Measurements from ENCODE around the gene ZNF213.
A peak's percentile ranks its signal among the peaks of the same experiment; 100 is the strongest.
"Not testable (repeated sequence)": the region's sequence is repeated elsewhere in the genome, so short reads cannot be mapped to it uniquely, and the experiment has no call there.

ZNF213 gene

DNA sequence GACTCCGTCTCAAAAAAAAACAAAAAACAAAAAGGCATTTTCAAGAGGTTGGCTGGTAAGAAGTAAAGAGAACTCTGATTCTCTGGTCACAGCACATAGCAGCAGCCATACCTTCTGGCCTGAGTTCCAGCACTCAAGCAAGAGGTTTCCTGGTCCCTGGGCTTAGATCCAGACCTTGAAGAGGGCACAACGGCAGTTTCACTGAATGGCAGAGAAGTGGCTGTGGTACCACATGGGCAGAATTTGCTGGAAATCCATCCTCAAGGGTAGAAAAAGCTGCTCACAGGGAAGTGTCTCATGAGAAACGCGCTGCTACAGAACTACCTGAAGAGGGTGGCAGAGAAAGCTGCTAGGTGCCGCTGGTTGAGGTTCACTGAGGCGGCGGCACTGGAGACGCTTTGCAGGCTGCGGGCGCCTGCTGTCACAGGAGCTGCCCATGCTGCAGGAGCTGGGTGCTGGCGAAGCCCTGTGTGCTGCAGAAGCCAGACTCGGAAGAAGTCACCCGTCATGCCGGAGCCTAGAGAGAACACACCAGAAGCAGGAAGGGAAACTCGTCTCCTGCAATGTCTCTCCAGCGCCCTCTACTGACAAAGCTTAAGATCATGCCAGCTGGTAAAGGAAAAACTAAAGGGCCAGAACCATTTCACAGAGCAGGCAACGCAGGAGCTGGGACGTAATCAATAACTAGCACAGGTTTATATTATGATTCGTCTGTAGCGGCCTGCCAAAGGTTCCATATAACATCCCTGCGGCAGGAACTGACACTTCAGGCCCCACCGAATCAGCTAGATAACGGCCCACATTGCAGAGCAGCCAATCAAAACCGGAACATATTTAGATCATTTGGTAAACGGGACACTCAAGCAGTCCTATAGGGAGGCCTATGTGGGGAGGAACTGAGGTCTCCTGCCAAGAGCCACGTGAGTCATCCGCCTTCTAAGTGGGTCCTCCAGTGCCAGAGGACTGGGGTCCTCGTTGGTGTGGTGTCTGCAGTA lies 5.4 kb upstream of the ZNF213 start:
- DNase-seq = peak; percentile 86

DNA sequence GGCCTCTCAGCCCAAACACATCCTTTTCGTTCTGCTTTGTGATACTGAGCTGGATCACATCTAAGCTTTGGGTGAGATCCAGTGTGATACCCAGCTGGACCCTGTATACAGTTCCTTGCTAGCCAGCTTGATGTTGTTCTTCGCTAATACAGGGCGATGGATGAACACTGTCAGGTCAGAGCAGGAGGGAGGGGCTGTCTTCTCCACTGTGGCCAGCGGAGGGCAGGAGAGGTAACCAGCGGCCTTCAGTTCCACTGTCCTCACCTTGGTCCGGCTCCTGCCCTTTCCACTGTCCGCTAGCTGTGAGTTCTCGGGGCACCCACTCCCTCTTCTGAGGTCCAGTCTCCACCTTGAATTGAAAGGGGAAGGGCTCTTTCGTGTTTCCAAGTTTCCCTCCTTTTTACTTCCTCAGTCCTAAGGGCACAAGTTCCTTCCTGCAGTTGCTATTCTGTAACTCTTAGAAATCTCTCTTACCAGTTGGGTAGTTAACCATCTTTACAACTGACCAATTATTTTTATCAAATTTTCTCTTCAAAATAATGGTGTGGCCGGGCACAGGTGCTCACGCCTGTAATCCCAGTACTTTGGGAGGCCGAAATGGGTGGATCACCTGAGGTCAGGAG lies 3.0 kb upstream of the ZNF213 start:
- DNase-seq = peak; percentile 21

DNA sequence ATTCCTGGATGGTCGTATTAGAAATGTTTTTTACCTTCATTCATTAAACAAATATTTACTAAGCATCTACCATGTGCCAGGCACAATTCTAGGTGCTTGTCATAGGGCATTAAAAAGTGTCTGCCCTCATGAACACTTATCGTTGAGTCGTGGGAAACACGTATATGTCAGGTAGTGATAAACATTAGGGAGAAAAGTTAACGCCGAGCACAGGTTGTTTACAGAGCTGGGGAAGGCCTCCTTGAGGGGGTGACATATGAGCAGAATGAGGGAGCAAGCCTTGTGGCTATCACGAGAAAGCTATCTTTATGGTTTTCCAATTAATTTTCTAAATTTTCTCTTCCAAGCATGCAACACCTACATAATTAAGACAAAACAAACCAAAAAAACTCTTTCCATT lies 985 bp upstream of the ZNF213 start:
- no peak for DNase-seq

DNA sequence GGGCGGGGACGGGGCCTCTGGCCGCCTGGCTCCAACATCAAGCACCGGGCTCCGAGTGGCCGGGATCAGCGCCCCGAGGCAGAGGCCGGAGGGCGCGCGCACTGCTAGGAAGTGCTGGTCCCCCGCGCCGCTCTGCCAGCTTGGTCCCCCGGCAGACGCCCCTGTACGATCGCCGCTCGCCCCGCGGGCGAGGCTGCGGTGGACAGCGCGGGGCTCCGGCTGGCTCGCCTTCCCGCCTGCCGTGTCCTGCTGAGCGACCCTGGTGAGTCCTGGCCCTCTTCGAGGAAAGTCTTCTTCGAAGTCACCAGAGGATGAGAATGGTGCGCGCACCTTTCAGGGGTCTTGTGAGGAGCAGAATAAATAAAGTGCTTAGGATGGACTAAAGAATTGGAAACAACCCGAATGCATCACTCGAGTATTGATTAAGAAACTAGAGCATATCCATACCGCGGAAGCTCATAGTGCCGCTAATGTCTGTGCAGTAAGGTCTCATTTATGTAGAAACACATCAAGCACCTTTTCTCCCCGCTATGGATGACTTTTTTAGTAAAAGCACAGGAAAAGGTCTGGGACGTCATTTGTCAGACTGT lies 392 bp downstream of the ZNF213 start:
- no peak for DNase-seq

DNA sequence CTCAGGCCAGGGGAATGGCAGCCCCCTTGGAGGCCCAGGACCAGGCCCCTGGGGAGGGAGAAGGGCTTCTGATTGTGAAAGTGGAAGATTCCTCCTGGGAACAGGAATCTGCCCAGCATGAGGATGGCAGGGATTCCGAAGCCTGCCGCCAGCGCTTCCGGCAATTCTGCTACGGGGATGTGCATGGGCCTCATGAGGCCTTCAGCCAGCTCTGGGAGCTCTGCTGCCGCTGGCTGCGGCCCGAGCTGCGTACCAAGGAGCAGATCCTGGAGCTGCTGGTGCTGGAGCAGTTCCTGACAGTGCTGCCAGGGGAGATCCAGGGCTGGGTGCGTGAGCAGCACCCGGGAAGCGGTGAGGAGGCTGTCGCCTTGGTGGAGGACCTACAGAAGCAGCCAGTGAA lies 2.4 kb downstream of the ZNF213 start:
- no peak for DNase-seq

DNA sequence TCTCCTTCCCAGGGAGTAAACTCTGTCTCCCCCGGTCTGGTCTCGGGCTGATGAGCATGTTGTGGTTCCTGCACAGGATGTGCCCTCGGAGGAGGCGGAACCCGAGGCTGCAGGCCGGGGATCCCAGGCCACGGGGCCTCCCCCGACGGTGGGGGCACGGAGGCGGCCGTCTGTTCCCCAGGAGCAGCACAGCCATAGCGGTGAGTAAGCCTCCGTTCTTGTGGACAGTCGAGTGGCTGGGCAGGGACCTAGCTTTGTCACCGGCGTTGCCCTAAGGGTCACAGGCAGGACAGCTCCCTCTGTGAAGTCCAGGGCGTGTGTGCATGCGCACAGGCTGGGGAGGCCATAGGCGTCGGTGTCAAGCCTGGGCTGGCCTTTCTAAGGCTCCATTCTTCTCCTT lies 3.5 kb downstream of the ZNF213 start:
- no peak for DNase-seq

DNA sequence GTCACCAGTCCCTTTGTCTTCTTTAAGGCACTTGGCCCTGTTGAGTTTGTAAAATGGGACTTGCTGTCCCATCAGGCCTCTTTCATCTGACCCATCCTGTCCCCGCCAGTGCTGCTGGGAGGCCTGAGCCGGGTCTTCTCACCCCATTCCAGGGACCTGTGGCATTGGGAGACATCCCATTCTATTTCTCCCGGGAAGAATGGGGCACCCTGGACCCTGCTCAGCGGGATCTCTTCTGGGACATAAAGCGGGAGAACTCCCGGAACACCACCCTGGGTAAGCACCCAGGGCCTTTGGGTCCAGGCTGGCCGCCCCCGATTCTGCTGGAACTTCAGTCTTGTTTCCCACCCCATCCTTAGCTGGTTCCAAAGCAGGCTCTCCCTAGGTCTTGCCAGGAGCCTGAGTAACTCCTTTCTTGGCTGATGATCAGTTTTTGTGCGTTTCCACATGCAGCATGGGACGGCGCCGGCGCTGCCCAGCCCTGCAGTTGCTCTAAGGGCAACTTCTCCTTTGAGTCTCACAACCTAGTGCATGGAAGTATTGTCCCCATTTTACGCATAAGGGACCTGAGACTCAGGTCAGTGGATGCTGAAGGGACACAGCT lies 4.1 kb downstream of the ZNF213 start:
- DNase-seq = no peak

DNA sequence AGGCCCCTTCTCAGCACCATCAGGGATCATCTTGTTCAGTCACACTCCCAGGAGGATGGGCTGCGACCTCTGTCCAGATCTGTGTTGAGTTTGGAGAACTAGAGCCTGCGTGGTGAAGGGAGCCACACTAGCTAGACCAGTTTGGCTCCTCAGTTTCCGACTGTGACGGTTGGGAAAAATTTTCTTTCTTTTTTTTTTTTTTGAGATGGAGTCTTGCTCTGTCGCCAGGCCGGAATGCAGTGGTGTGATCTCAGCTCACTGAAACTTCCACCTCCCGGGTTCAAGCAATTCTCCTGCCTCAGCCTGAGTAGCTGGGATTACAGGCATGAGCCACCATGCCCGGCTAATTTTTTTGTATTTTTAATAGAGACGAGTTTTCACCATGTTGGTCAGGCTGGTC lies 4.7 kb downstream of the ZNF213 start:
- not testable (repeated sequence) for DNase-seq

DNA sequence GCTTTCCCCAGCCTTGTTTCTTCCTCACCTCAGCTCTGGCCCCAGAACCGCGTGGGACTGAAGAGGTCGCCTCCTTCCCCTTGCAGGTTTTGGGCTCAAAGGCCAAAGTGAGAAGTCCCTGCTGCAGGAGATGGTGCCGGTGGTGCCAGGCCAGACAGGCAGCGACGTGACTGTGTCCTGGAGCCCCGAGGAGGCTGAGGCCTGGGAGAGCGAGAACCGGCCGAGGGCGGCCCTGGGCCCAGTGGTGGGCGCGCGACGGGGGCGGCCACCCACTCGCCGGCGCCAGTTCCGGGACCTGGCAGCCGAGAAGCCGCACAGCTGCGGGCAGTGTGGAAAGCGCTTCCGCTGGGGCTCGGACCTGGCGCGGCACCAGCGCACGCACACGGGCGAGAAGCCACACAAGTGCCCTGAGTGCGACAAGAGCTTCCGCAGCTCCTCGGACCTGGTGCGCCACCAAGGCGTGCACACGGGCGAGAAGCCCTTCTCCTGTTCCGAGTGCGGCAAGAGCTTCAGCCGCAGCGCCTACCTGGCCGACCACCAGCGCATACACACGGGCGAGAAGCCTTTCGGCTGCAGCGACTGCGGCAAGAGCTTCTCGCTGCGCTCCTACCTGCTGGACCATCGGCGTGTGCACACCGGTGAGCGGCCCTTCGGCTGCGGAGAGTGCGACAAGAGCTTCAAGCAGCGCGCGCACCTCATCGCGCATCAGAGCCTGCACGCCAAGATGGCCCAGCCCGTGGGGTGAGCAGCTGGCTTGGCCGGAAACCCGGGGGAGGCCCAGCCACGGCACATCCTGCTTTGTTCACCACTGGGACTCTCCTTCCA lies 6.0 kb downstream of the ZNF213 start:
- no peak for DNase-seq

DNA sequence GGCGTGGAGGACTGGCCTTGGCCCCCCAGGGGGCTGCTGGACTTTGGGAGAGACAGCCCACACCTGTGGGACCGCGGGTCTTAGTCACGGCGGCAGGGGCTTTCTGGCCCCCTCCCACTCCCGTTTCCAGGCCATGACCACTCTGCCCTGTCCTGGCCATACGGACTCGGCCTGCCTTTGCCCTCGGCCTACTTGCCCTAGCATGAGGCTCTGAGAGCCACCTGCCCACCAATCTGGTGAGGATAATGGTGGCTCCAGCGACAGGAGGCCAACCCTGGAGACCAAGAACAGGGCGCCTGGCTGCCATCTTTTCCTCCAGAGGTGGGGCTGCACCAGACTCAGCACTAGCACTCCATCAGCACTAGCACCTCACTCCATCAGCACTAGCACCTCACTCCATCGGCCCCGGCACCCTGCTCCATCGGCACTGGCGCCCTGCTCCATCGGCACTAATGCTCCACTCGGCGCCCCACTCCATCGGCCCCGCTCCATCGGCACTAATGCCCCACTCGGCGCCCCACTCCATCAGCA lies 7.0 kb downstream of the ZNF213 start:
- no peak for DNase-seq

DNA sequence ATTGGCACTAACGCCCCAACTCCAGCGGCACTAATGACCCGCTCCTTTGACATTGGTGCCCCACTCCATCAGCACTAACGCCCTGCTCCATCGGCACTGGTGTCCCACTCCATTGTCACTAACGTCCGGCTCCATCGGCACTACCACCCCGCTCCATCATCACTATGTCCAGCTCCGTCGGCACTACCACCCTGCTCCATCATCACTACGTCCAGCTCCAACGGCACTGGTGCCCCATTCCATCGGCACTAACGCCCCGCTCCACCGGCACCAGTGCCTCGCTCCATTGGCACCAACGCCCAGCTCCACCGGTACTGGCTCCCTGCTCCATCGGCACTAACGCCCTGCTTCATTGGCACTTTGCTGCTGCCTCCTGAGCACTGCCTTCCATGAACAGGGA lies 7.5 kb downstream of the ZNF213 start:
- no peak for DNase-seq

DNA sequence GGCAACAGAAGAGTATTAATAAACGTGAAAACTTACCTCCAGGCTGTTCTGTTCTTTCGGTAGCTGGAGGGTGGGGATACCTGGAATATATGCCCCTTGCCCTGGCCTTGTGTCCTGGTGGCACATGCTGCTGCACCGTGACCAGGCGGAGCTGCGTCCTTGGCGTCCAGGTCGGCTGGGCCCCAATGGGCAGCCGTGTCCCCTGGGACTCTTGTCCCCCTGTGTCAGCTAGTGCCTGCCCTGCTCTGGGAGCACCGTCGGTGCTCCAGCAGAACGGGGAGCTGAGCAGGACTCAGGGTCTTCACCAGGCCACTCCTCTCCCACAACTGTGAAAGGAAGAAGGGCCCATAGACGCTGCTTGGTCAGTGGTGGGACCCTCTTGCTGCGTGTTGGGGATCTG lies 7.9 kb downstream of the ZNF213 start:
- DNase-seq = no peak

DNA sequence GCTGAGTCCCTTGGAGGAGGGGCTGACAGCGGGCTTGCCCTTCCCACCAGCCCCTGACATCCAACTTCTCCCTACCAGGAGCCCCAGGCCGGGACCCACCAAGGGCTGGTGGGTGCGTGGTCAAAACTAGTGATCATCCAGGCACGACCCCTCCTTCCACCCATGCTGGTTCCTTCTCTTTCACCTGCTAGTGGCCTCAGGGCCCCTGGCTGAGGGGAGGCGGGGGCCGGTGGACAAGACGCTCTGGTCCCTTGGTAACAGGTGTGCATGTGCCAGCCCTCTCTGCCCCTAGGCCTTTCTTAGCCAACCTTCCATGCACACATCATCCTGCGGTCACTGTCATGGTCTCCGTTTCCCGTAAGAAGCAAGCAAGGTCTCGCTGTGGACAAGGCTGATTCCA lies 8.4 kb downstream of the ZNF213 start:
- no peak for DNase-seq

DNA sequence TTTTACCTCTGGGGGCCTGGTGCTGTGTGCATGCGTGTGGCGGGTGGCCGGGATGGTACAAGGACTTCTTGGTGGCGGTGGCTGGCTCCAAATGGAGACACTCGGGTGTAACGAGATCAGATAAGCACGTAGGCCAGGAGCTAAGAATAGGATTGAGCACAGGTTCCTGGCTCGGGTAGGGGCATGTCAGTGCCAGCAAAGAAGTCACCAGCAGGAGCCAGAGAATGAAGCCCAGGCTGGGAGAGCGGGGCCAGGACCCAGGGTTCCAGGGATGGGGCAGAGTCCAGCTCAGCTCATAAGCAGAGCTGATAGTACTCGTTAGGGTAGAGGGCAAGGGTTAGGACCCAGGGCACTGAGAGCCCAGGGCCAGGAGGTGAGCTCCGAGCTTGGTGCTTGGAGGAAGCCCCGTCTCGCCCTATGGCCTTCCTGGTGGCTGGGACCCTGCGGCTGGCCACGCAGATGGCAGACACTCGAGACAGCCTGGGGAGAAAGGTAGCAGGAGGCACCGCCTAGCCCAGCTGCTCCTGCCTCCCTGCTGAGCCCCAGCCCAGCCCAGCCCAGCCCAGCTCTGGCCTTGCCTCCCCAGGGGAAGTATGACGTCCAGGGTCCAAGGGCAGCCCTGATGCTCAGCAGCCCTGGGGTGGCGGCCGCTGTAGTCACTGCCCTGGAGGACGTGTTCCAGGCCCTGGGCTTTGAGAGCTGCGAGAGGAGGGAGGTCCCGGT lies 8.9 kb downstream of the ZNF213 start:
- DNase-seq = no peak

DNA sequence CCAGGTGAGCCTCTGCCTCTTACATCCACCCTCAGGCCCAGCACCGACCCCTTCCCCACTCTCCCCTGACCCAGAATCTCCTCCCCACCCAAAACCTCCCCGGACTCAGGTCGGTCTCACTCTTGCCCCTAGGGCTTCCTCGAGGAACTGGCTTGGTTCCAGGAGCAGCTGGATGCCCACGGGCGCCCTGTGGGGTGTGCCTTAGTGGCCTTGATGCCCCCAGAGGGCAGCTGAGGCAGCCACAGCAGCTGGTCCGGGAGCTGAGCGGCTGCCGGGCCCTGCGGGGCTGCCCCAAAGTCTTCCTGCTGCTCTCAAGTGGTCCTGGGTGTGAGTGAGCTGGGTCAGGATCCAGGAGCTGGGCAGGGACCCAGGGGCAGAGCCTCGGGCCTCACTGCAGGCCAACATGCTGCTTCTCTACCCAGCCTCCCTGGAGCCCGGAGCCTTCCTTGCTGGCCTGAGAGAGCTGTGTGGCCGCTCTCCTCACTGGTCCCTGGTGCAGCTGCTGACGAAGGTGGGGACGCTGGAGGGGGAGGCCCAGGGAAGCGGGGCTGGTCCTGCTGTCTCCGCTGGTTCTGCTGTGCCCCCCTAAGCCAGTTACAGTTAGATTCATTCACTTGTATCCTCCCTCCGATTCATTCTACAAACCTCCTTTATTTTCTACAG lies 9.6 kb downstream of the ZNF213 start:
- DNase-seq = no peak

DNA sequence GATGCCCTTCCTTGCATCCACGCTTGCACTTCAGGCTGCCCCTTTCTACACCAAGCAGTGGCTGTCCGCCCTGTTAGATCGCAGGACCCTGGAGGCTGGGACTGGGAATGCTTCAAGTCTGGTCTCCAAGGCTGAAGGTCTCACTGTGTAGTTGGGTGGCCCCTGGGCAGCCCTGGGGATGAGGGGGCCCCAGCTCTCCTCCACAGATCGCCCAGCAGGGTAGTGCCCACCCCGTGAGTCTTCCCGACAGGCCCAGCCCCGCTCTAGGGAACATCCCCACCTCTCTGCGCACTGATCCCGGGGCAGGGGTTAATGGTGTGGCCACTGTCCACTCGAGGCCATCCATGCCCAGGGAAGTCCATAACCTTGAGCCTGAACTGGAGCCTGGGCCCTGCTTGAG lies 10.3 kb downstream of the ZNF213 start:
- no peak for DNase-seq

DNA sequence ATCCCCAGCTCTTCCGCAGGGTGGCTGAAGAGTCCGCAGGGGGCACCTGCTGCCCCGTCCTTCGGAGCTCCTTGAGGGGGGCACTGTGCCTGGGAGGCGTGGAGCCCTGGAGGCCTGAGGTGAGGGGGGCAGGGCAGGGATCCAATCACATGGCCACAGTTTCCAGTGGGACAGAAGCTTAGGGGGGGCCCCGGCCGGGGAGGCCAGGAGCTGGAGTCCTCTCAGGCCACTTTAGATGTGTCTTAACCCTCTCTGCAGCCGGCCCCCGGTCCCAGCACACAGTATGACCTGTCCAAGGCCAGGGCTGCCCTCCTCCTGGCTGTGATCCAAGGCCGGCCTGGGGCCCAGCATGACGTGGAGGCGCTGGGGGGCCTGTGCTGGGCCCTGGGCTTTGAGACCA lies 10.8 kb downstream of the ZNF213 start:
- DNase-seq = no peak

DNA sequence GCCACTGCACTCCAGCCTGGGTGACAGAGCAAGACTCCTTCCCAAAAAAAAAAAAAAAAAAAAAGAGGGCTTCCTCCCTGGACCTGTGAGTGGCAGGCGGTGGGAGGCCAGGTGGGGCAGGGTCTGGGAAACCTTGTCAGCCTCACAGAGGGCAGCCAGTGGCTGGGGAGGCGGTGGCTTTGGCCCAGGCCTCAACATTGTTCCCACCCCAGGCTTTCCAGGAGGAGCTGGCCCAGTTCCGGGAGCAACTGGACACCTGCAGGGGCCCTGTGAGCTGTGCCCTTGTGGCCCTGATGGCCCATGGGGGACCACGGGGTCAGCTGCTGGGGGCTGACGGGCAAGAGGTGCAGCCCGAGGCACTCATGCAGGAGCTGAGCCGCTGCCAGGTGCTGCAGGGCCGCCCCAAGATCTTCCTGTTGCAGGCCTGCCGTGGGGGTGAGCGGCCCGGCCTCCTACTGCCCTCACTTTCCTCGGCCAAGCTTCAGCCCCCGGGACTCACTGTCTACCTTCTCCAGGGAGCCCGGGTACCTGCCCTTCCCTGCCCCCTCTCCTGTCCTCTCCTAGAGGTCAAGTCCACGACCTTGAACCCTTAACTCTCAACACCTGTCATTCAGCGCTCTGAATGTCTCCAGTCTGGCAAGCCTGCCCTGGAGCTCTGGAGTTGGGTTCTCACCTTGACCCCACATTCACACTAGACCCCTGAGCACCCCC lies 12.4 kb downstream of the ZNF213 start:
- no peak for DNase-seq

DNA sequence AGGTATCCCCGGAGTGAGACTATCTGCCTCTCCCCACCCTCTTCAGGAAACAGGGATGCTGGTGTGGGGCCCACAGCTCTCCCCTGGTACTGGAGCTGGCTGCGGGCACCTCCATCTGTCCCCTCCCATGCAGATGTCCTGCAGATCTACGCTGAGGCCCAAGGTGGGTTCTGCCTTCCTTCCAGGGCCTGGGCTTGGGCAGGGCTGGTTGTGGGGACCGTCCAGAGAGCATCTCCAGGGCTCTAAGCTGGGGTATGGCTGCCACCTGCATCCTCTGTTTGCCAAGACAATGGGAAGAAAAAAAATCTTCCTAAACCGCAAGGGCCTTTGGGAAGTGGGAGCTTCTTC lies 12.9 kb downstream of the ZNF213 start:
- DNase-seq = no peak

All from CD4-positive, alpha-beta T cell treated with Interferon gamma for 1 hour (primary cell).